A549 (cell line): Measurements from ENCODE around the gene NR4A2. TPM values are rescaled to one million over a fixed set of nuclear protein-coding genes. Genes with fewer than 3 reads are reported as not detected.

Source experiments
- GATA3 ChIP-seq: IDR thresholded peaks from 2 replicates; pipeline ENCODE4 v1.6.1; 2012; ENCODE audit warnings: borderline replicate concordance
- polyA plus RNA-seq, 4 experiments: library from polyadenylated mRNA; depleted of rRNA in 3 of 4; stranded (reverse); fragments of >200 nt; fragmentation: RNase III in 1 of 4; extraction: RNeasy Plus Mini Kit Qiagen cat#74134 plus additional on column Dnase treatment in 1 of 4; gene quantifications; 2 replicates in 3 of 4; 3 replicates in 1 of 4; pipeline ENCODE4 v1.2.3, GENCODE V29; 2011 to 2017
- TF ChIP-seq, protein P1 (sequence below): fragments of 250-450 bp; sonication (Bioruptor Pico); IDR thresholded peaks from 2 replicates; pipeline ENCODE4 v1.5.0; 2021; ENCODE audit warnings: mild to moderate bottlenecking, moderate library complexity, borderline replicate concordance

The NR4A2 gene
- polyA plus RNA-seq, 2 of the 4 experiments (the other 2 are of a cell fraction): 2.3 to 9.7 TPM

DNA sequence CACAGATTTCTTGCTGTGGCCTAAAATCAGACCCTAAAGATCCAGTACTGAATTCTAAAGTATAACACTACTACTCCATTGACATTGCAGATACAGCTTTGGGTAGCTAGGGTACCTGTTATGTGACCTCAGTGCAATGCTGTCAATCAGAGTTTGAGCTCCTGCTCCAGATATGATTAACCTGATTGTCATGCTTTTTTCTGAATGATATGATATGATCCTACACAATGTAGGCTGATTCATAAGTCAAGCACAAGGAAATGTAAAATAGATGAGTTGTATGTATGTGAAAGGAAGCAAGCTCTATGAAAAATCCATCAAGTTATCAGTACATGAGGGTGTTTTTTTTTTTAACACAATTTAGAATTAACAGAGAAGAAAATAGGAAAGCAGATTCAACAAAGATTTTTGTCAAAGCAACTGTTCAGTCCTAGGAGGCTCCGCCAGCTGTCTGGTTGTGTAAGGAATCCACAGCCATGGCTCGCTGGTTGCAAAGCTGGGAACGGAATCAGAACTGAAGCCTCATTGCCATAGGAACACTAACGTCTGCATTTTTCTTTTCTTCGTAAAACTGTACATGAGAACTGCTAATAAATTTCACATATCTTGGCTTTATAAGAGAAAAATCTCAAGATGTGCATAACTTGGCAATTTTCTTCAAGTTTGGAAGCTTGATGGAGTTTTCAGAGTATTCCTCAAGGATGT lies 52.9 kb downstream of the NR4A2 start (continued):
- TF ChIP-seq, protein P1, sequence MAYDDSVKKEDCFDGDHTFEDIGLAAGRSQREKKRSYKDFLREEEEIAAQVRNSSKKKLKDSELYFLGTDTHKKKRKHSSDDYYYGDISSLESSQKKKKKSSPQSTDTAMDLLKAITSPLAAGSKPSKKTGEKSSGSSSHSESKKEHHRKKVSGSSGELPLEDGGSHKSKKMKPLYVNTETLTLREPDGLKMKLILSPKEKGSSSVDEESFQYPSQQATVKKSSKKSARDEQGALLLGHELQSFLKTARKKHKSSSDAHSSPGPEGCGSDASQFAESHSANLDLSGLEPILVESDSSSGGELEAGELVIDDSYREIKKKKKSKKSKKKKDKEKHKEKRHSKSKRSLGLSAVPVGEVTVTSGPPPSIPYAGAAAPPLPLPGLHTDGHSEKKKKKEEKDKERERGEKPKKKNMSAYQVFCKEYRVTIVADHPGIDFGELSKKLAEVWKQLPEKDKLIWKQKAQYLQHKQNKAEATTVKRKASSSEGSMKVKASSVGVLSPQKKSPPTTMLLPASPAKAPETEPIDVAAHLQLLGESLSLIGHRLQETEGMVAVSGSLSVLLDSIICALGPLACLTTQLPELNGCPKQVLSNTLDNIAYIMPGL (CRISPR knock-in tag): no peak
- TF ChIP-seq GATA3: no peak

Other genes starting within 250 kb of the NR4A2 start
- 39.6 and 41.9 TPM in 2 replicates for gene GPD2, start 103.7 kb upstream of the NR4A2 start, polyA plus RNA-seq (2011; rRNA removed)
- gene GPD2, start 103.7 kb upstream of the NR4A2 start, polyA plus RNA-seq (2017; fragmentation: RNase III; extraction: RNeasy Plus Mini Kit Qiagen cat#74134 plus additional on column Dnase treatment): 26.6 to 28.3 TPM (median 27.8 TPM) in 3 replicates